Left forelimb (tissue), 1 donor: ENCODE data around the gene ACVR1B.
"Not testable (repeated sequence)": the region's sequence is repeated elsewhere in the genome, so short reads cannot be mapped to it uniquely, and the experiment has no call there.

Source experiments
- DNase-seq: peaks from one replicate; pipeline ENCODE4 v3.0.0-alpha.2; 2018; ENCODE audit warnings: low spot score

ACVR1B gene

GRCh38 chr12:51970904-51971646 lies 19.6 kb downstream of the ACVR1B start:
- DNase-seq = no peak

- no peak for DNase-seq
Observed at GRCh38 chr12:51971679-51972421, 20.4 kb downstream of the ACVR1B start.

- DNase-seq = no peak
Observed at GRCh38 chr12:51972422-51972812, 20.9 kb downstream of the ACVR1B start.

GRCh38 chr12:51972849-51973273 lies 21.4 kb downstream of the ACVR1B start:
- no peak for DNase-seq

GRCh38 chr12:51973560-51973959 lies 22.1 kb downstream of the ACVR1B start:
- DNase-seq = no peak

GRCh38 chr12:51974646-51975045 lies 23.1 kb downstream of the ACVR1B start:
- DNase-seq = no peak

GRCh38 chr12:51975196-51975595 lies 23.7 kb downstream of the ACVR1B start:
- DNase-seq = no peak

- DNase-seq = no peak
Observed at GRCh38 chr12:51976376-51977160, 25.1 kb downstream of the ACVR1B start.

GRCh38 chr12:51977320-51977753 lies 25.8 kb downstream of the ACVR1B start:
- DNase-seq = no peak

- DNase-seq = not testable (repeated sequence)
Observed at GRCh38 chr12:51979306-51979705, 27.8 kb downstream of the ACVR1B start.

- DNase-seq = peak; percentile 81
Observed at GRCh38 chr12:51980051-51980808, 28.7 kb downstream of the ACVR1B start.

GRCh38 chr12:51980809-51981127 lies 29.3 kb downstream of the ACVR1B start:
- no peak for DNase-seq

GRCh38 chr12:51984657-51985056 lies 33.2 kb downstream of the ACVR1B start:
- no peak for DNase-seq

GRCh38 chr12:51985154-51985835 lies 33.8 kb downstream of the ACVR1B start:
- DNase-seq = no peak

- no peak for DNase-seq
Observed at GRCh38 chr12:51986834-51987233, 35.3 kb downstream of the ACVR1B start.

GRCh38 chr12:51992246-51992645 lies 40.7 kb downstream of the ACVR1B start:
- no peak for DNase-seq

GRCh38 chr12:51994539-51994820 lies 43.0 kb downstream of the ACVR1B start:
- DNase-seq = no peak

GRCh38 chr12:51994959-51995358 lies 43.5 kb downstream of the ACVR1B start:
- DNase-seq = no peak

- DNase-seq = no peak
Observed at GRCh38 chr12:51997136-51997535, 45.6 kb downstream of the ACVR1B start.

GRCh38 chr12:52003016-52003550 lies 51.6 kb downstream of the ACVR1B start:
- DNase-seq = no peak

- no peak for DNase-seq
Observed at GRCh38 chr12:52003591-52003990, 52.1 kb downstream of the ACVR1B start.
